ENCODE measurements around the gene NCEH1. TPM values are rescaled to one million over a fixed set of nuclear protein-coding genes. Genes with fewer than 3 reads are reported as not detected.
A peak's percentile ranks its signal among the peaks of the same experiment; 100 is the strongest.
"Not testable (repeated sequence)": the region's sequence is repeated elsewhere in the genome, so short reads cannot be mapped to it uniquely, and the experiment has no call there.

NCEH1 gene
- total RNA-seq, 2 experiments from 2014 or later: 5.0 to 6.8 TPM

DNA sequence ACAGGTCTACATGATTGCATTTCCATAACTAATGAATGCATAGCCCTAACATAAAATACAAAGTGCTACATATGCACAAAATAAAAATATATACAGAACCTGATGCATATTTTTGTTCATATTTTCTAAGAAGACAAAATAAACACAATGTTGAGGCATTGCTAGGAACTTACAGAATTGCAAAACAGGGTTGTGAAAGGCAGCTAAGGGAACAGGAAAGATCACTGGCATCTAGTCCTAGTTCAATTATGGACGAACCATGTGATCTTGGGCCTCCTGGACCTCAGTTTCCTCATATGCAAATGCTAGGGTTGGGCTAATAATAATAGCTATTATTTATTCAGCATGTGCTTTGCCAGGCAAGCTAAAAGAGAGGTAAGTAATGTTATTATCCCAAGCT is 15.5 kb upstream of the NCEH1 start:
- Mint-ChIP-seq H3K27me3 (peaks cover 23% of the 10 kb centered on the region), H3K4me3 (no peak overlapping the region), H3K9me3 (no peaks in the 10 kb centered on the region), H3K4me1 (no peaks in the 10 kb centered on the region), H3K27ac (no peak overlapping the region), H3K36me3 (ENCODE audit: low read depth) (no peaks in the 10 kb centered on the region)
- POLR2A ChIA-PET: no interaction called here
- no peak for DNase-seq
- CTCF ChIA-PET: interaction anchor here (0.7 to 1.1 kb wide), 4 partner anchors 12 to 41 kb away, joined by 3 to 7 read pairs (median 4); partner anchors contain the start of genes ECT2 and NCEH1

GRCh38 chr3:172722536-172723040 is 11.7 kb upstream of the NCEH1 start:
- peaks cover 16% of the 10 kb centered on the region for H3K27me3 Mint-ChIP-seq
- DNase-seq; H3K4me3 Mint-ChIP-seq; CTCF ChIA-PET; H3K36me3 Mint-ChIP-seq (ENCODE audit: low read depth); H3K9me3 Mint-ChIP-seq; POLR2A ChIA-PET; H3K27ac Mint-ChIP-seq; H3K4me1 Mint-ChIP-seq: not testable (repeated sequence)

- Mint-ChIP-seq H3K4me1 (peaks cover 2% of the 10 kb centered on the region), H3K4me3 (no peak overlapping the region), H3K27ac (no peak overlapping the region), H3K9me3 (no peaks in the 10 kb centered on the region), H3K36me3 (ENCODE audit: low read depth) (no peaks in the 10 kb centered on the region), H3K27me3 (peaks cover 9% of the 10 kb centered on the region)
- CTCF ChIA-PET: interaction anchor here (1.0 kb wide), 1 partner anchor 9 kb away, joined by 3 read pairs; no protein-coding TSS in a partner anchor
- POLR2A ChIA-PET: no interaction called here
- no peak for DNase-seq
Observed at GRCh38 chr3:172717493-172718088, 6.7 kb upstream of the NCEH1 start.

DNA sequence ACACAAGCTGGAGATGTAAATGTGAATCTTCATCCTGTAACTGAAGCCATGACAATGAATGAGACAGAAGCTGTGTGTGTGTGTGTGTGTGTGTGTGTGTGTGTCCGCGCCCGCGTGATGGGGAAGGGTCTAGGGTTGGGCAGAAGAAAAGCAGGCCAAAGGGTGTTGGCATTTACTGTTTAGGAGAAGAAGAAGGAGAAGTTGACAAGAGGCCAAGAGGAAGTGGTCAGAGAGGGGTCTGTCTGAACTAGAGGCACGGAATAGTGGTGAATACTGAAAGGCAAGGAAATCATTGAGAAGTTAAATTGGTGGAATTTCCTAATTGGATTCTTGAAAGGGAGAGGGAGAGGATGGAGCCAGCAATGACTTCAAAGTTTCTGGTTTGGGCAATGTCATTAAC is 5.6 kb upstream of the NCEH1 start:
- Mint-ChIP-seq H3K27ac (no peak overlapping the region), H3K9me3 (no peaks in the 10 kb centered on the region), H3K27me3 (peaks cover 12% of the 10 kb centered on the region), H3K36me3 (ENCODE audit: low read depth) (no peaks in the 10 kb centered on the region), H3K4me3 (no peak overlapping the region), H3K4me1 (peaks cover 2% of the 10 kb centered on the region)
- CTCF ChIA-PET: interaction anchor here (0.6 kb wide), 1 partner anchor 16 kb away, joined by 3 read pairs; no protein-coding TSS in a partner anchor
- no peak for DNase-seq
- POLR2A ChIA-PET: no interaction called here

- POLR2A ChIA-PET: no interaction called here
- H3K27me3 Mint-ChIP-seq: peaks cover 6% of the 10 kb centered on the region
Observed at GRCh38 chr3:172713316-172713715, 2.4 kb upstream of the NCEH1 start.

GRCh38 chr3:172711454-172711795 is 558 bp upstream of the NCEH1 start:
- H3K4me1 Mint-ChIP-seq: peaks cover 26% of the 10 kb centered on the region
- no peaks in the 10 kb centered on the region for H3K36me3 Mint-ChIP-seq (ENCODE audit: low read depth)
- H3K4me3 Mint-ChIP-seq: peak overlapping the region; percentile 83
- ChIA-PET CTCF (interaction anchor here (0.6 to 3.1 kb wide), 12 partner anchors 11 to 609 kb away, joined by 3 to 11 read pairs (median 4); partner anchors contain the start of gene ECT2), POLR2A (no interaction called here)
- no peak for DNase-seq
- peaks cover 6% of the 10 kb centered on the region for H3K27me3 Mint-ChIP-seq
- peak overlapping the region; percentile 82 for H3K27ac Mint-ChIP-seq
- no peaks in the 10 kb centered on the region for H3K9me3 Mint-ChIP-seq

More at GRCh38 chr3:172713316-172713715, 2.4 kb upstream of the NCEH1 start:
- Mint-ChIP-seq H3K9me3 (no peaks in the 10 kb centered on the region), H3K4me1 (peaks cover 26% of the 10 kb centered on the region), H3K36me3 (ENCODE audit: low read depth) (no peaks in the 10 kb centered on the region), H3K4me3 (no peak overlapping the region), H3K27ac (no peak overlapping the region)
- no peak for DNase-seq
- CTCF ChIA-PET: interaction anchor here (0.5 to 1.3 kb wide), 2 partner anchors 37 to 139 kb away, joined by 3 to 4 read pairs; no protein-coding TSS in a partner anchor

DNA sequence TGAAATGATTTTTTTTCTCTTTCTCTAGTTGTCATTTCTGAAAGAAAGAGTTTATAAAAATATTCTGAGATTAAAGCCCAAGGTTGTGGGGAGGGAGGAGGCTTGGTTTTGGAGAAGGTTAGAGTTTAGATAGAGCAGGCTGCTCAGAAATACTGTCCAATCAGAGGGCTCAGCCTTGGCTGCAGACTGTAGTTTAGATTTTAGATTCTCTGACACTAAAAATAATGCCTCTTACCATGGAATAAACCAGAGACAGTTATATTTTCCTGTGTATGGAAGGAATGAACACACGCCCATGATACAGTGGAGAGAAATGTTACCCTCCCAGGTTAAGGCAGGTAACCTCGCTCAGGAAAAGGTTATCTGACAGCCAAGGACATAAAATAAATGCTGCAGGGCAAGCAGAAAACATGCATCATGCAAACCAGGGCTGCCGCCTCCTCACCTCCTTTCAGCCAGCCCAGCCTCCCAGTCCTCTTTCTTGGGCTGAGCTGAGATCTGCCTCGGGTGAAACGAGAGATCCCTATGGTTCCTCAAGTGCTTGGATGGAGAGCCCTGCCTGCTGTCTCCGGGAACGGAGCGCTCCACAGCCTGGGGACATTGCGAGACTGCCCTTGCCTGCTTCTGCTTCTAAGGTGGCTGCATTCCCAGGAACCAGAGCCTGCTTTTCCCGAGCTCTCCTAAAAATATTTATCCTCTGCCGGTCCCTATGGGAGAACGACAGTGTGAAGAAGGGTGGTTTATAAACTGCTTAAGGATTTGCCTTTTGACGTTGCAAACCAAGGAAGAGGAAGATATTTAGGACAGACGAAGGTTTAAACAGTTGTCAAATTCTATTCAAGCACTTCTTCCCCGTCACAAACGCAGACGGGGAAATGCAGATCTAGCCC is 848 bp downstream of the NCEH1 start:
- H3K27me3 Mint-ChIP-seq: peaks cover 6% of the 10 kb centered on the region
- peak; percentile 7 for DNase-seq
- peak overlapping the region; percentile 82 for H3K27ac Mint-ChIP-seq
- no peaks in the 10 kb centered on the region for H3K9me3 Mint-ChIP-seq
- ChIA-PET CTCF (interaction anchor here (0.6 to 3.1 kb wide), 10 partner anchors 9 to 1109 kb away, joined by 3 to 11 read pairs (median 4); partner anchors contain the start of gene ECT2), POLR2A (interaction anchor here (0.9 kb wide), 1 partner anchor 40 kb away, joined by 3 read pairs; the partner anchor contains the start of gene ECT2)
- no peaks in the 10 kb centered on the region for H3K36me3 Mint-ChIP-seq (ENCODE audit: low read depth)
- peaks cover 26% of the 10 kb centered on the region for H3K4me1 Mint-ChIP-seq
- peak overlapping the region; percentile 83 for H3K4me3 Mint-ChIP-seq

- ChIA-PET CTCF (interaction anchor here (0.8 to 3.1 kb wide), 4 partner anchors 8 to 41 kb away, joined by 3 to 10 read pairs (median 4); no protein-coding TSS in a partner anchor), POLR2A (no interaction called here)
- H3K36me3 Mint-ChIP-seq (ENCODE audit: low read depth): no peaks in the 10 kb centered on the region
- H3K27ac Mint-ChIP-seq: no peak overlapping the region
- H3K9me3 Mint-ChIP-seq: no peaks in the 10 kb centered on the region
- peaks cover 26% of the 10 kb centered on the region for H3K4me1 Mint-ChIP-seq
- no peak for DNase-seq
- H3K4me3 Mint-ChIP-seq: peak overlapping the region; percentile 83
- H3K27me3 Mint-ChIP-seq: peaks cover 6% of the 10 kb centered on the region
Observed at GRCh38 chr3:172708921-172709773, 1.7 kb downstream of the NCEH1 start.

GRCh38 chr3:172707967-172708366 is 2.9 kb downstream of the NCEH1 start:
- H3K9me3 Mint-ChIP-seq: no peaks in the 10 kb centered on the region
- H3K36me3 Mint-ChIP-seq (ENCODE audit: low read depth): no peaks in the 10 kb centered on the region
- peaks cover 3% of the 10 kb centered on the region for H3K27me3 Mint-ChIP-seq
- ChIA-PET CTCF (interaction anchor here (1.0 kb wide), 1 partner anchor 10 kb away, joined by 3 read pairs; no protein-coding TSS in a partner anchor), POLR2A (no interaction called here)
- no peak overlapping the region for H3K27ac Mint-ChIP-seq
- peaks cover 29% of the 10 kb centered on the region for H3K4me1 Mint-ChIP-seq
- no peak overlapping the region for H3K4me3 Mint-ChIP-seq
- no peak for DNase-seq

- H3K36me3 Mint-ChIP-seq (ENCODE audit: low read depth): no peaks in the 10 kb centered on the region
- H3K27ac Mint-ChIP-seq: no peak overlapping the region
- H3K9me3 Mint-ChIP-seq: no peaks in the 10 kb centered on the region
- POLR2A ChIA-PET: no interaction called here
- H3K4me3 Mint-ChIP-seq: no peak overlapping the region
- H3K27me3 Mint-ChIP-seq: peaks cover 3% of the 10 kb centered on the region
- H3K4me1 Mint-ChIP-seq: peaks cover 29% of the 10 kb centered on the region
- DNase-seq: no peak
- CTCF ChIA-PET: interaction anchor here (0.6 kb wide), 1 partner anchor 374 kb away, joined by 3 read pairs; no protein-coding TSS in a partner anchor
Observed at GRCh38 chr3:172707030-172707429, 3.8 kb downstream of the NCEH1 start.

DNA sequence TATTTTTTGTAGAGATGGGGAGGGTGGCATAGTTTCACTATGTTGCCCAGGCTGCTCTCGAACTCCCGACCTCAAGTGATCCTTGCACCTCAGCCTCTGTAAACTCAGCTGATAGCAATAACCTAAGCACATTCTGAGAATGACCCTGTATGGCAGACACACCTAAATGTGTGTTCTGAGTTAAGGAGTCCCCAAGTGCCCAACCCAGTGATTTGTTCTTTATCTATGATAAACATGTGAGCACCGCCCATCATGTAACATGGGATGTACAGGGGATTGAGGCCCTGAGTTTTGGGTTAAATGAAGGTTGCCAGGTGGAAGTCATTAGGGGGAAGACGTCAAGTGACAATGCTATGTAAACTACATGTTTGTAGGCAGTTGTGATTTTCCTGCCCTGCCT is 5.7 kb downstream of the NCEH1 start:
- Mint-ChIP-seq H3K36me3 (ENCODE audit: low read depth) (no peaks in the 10 kb centered on the region), H3K4me1 (peaks cover 23% of the 10 kb centered on the region)
- CTCF ChIA-PET: no interaction called here

DNA sequence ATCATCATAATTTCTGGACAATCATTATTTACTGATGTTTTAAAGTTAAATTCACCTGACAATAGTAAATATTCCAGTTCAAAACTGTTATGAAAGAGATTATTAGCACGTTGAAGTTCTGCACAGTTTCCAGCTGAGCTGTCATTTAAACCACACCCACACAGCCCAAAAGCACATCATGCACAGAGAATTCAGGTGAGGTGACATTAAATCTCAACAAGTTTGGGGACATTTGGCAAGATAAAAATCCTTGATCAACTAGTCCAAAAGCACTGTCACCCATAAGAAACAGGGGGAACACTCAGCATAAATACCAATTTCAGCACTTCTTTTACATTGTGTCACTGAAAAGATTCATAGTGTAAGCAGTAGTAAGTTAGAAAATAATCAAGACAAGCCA is 6.9 kb downstream of the NCEH1 start:
- peaks cover 11% of the 10 kb centered on the region for H3K4me1 Mint-ChIP-seq
- H3K9me3 Mint-ChIP-seq: no peaks in the 10 kb centered on the region
- ChIA-PET CTCF (no interaction called here), POLR2A (no interaction called here)
- no peak overlapping the region for H3K4me3 Mint-ChIP-seq
- H3K36me3 Mint-ChIP-seq (ENCODE audit: low read depth): no peaks in the 10 kb centered on the region
- no peak for DNase-seq
- H3K27me3 Mint-ChIP-seq: no peaks in the 10 kb centered on the region
- no peak overlapping the region for H3K27ac Mint-ChIP-seq

More for the DNA sequence above, 5.7 kb downstream of the NCEH1 start:
- Mint-ChIP-seq H3K27me3 (no peaks in the 10 kb centered on the region), H3K27ac (no peak overlapping the region), H3K4me3 (no peak overlapping the region), H3K9me3 (no peaks in the 10 kb centered on the region)
- DNase-seq: no peak
- POLR2A ChIA-PET: no interaction called here

Data from activated CD4-positive, alpha-beta T cell treated with anti-CD3 and anti-CD28 coated beads, Interleukin-2, amount 10 ng/mL, durations not matched to agents 7 days and 5 days (primary cell).